Prostate gland (tissue), 2 donors: ENCODE data around the gene BMP7.

Experiments
- POLR2A ChIP-seq: fragments of 450-650 bp; IDR thresholded peaks from one replicate; pipeline ENCODE4 v1.6.1; 2016; ENCODE audit warnings: antibody characterized with exemption, mild to moderate bottlenecking
- TF ChIP-seq, protein P1 (sequence below), 4 experiments: fragments of 200-600 bp in 2 of 4; fragments of 450-650 bp in 2 of 4; sonication (generic) in 2 of 4; IDR thresholded peaks; 1 replicate in 3 of 4; 2 replicates in 1 of 4; pipeline ENCODE4 v1.5.1; 2016 to 2019; ENCODE audit warnings: antibody characterized with exemption in 4 of 4, mild to moderate bottlenecking in 2 of 4, moderate library complexity in 2 of 4

DNA sequence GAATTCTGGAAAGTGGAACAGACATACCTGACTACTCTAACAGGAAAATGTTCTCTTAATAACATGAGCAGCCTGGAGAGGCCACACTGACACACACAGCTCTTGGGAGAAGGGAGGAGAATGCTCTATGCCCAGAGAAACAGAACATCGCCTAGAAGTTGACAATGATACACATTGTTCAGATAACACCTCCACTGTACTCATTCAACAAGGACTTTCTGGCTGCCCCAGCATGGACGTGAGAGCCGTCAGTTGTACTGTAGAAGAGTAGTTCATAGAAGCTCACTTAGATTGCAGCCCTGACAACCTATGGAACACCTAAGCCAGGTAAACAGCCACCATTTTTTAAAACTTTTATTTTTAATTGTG lies 28.9 kb downstream of the BMP7 start:
- TF ChIP-seq, protein P1, sequence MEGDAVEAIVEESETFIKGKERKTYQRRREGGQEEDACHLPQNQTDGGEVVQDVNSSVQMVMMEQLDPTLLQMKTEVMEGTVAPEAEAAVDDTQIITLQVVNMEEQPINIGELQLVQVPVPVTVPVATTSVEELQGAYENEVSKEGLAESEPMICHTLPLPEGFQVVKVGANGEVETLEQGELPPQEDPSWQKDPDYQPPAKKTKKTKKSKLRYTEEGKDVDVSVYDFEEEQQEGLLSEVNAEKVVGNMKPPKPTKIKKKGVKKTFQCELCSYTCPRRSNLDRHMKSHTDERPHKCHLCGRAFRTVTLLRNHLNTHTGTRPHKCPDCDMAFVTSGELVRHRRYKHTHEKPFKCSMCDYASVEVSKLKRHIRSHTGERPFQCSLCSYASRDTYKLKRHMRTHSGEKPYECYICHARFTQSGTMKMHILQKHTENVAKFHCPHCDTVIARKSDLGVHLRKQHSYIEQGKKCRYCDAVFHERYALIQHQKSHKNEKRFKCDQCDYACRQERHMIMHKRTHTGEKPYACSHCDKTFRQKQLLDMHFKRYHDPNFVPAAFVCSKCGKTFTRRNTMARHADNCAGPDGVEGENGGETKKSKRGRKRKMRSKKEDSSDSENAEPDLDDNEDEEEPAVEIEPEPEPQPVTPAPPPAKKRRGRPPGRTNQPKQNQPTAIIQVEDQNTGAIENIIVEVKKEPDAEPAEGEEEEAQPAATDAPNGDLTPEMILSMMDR (IDR thresholded peaks at IDR 0.05) = no peak
- no peak for TF ChIP-seq POLR2A
